B cell (primary cell): ENCODE data around the gene PLA2G6. TPM values are rescaled to one million over a fixed set of nuclear protein-coding genes. Genes with fewer than 3 reads are reported as not detected.

Experiments
- ATAC-seq: fragments of 200-7000 bp; cut with Tn5 transposase; one replicate; pipeline ENCODE4 v1.10.0; 2021; ENCODE audit warnings: low read depth, mild to moderate bottlenecking, moderate number of reproducible peaks, moderate library complexity
- CTCF ChIA-PET: fragments of 350-600 bp; sonication (Branson Sonifier 250); formaldehyde crosslinking; loops from one replicate; lab custom pipeline; 2021; ENCODE audit warnings: antibody characterized with exemption, inconsistent platforms; lab: Charles Lee
- POLR2A ChIA-PET: fragments of 350-600 bp; sonication (Branson Sonifier 250); formaldehyde crosslinking; loops from one replicate; lab custom pipeline; 2021; ENCODE audit warnings: antibody characterized with exemption; lab: Charles Lee
- DNase-seq: peaks from one replicate; pipeline ENCODE4 v3.0.0; 2013
- H2AFZ ChIP-seq: 2 replicates; pipeline ENCODE4 v1.6.1; 2012; ENCODE audit warnings: mild to moderate bottlenecking, low read depth, low read length; ENCODE audit not compliant: insufficient read depth, poor library complexity, severe bottlenecking
- H3K27ac ChIP-seq, 2 donors: 1 replicate in 1 of 2; 2 replicates in 1 of 2; pipeline ENCODE4 v1.5.1; 2012 to 2013; ENCODE audit warnings: low read length in 2 of 2, mild to moderate bottlenecking in 2 of 2, moderate library complexity in 1 of 2
- H3K27me3 ChIP-seq, 4 experiments: fragments of 200-600 bp in 1 of 4; sonication (generic) in 1 of 4; replicated peaks in 1 of 4; 1 replicate in 2 of 4; 2 replicates in 2 of 4; pipeline versions ENCODE4 v1.6.1 to v1.7.0; 2013 to 2016; ENCODE audit warnings: low read length in 3 of 4, mild to moderate bottlenecking in 2 of 4, mixed read lengths in 1 of 4, moderate library complexity in 1 of 4; ENCODE audit not compliant: insufficient read depth in 4 of 4, control insufficient read depth in 3 of 4; ENCODE audit errors: control extremely low read depth in 1 of 4
- H3K36me3 ChIP-seq, 2 experiments: replicated peaks in 1 of 2; 1 replicate in 1 of 2; 2 replicates in 1 of 2; pipeline versions ENCODE4 v1.6.1 to v1.7.1; 2013; ENCODE audit warnings: low read length in 1 of 2; ENCODE audit not compliant: insufficient read depth in 2 of 2, control insufficient read depth in 1 of 2; ENCODE audit errors: control extremely low read depth in 1 of 2, extremely low read depth in 1 of 2
- H3K4me1 ChIP-seq, 2 donors: fragments of 200-600 bp in 1 of 2; sonication (generic) in 1 of 2; 1 replicate in 1 of 2; 2 replicates in 1 of 2; pipeline versions ENCODE4 v1.5.1 to v1.6.1; 2013 to 2017; ENCODE audit warnings: low read length in 2 of 2; ENCODE audit not compliant: control insufficient read depth in 2 of 2, insufficient read depth in 2 of 2
- H3K4me2 ChIP-seq: replicated peaks from 2 replicates; pipeline ENCODE3; 2012; ENCODE audit warnings: mild to moderate bottlenecking, low read depth, low read length; ENCODE audit not compliant: poor library complexity, severe bottlenecking
- H3K4me3 ChIP-seq, 5 experiments: fragments of 200-600 bp in 1 of 5; sonication (generic) in 1 of 5; 1 replicate in 3 of 5; 2 replicates in 2 of 5; pipeline versions ENCODE4 v1.5.1 to v1.7.0; 2011 to 2016; ENCODE audit warnings: low read length in 4 of 5, mild to moderate bottlenecking in 4 of 5, low read depth in 2 of 5, control low read depth in 1 of 5, moderate library complexity in 1 of 5; ENCODE audit not compliant: insufficient read depth in 1 of 5; ENCODE audit errors: control extremely low read depth in 1 of 5, extremely low read depth in 1 of 5
- H3K79me2 ChIP-seq: fragments of 200-600 bp; sonication (generic); one replicate; pipeline ENCODE4 v1.6.0; 2016; ENCODE audit warnings: low read length; ENCODE audit not compliant: control insufficient read depth, insufficient read depth
- H3K9ac ChIP-seq: fragments of 200-600 bp; sonication (generic); 2 replicates; pipeline ENCODE4 v1.6.1; 2017; ENCODE audit warnings: mild to moderate bottlenecking, low read length, moderate library complexity
- H3K9me3 ChIP-seq, 3 donors: one replicate each; pipeline versions ENCODE4 v1.6.1 to v1.7.1; 2013; ENCODE audit warnings: low read length in 2 of 3; ENCODE audit not compliant: control insufficient read depth in 2 of 3, insufficient read depth in 1 of 3; ENCODE audit errors: control extremely low read depth in 1 of 3
- H4K20me1 ChIP-seq: 2 replicates; pipeline ENCODE4 v1.6.0; 2012; ENCODE audit warnings: mild to moderate bottlenecking, low read length; ENCODE audit not compliant: insufficient read depth, control insufficient read depth, poor library complexity, severe bottlenecking
- H3K27ac Mint-ChIP-seq: one replicate; pipeline ENCODE4 v1.8.0; 2021; ENCODE audit warnings: mixed read lengths
- H3K27me3 Mint-ChIP-seq: one replicate; pipeline ENCODE4 v1.8.0; 2021; ENCODE audit warnings: mixed read lengths
- H3K4me1 Mint-ChIP-seq: one replicate; pipeline ENCODE4 v1.8.0; 2021; ENCODE audit warnings: mixed read lengths
- H3K4me3 Mint-ChIP-seq: one replicate; pipeline ENCODE4 v1.8.0; 2021; ENCODE audit warnings: mixed read lengths
- H3K9me3 Mint-ChIP-seq: one replicate; pipeline ENCODE4 v1.8.0; 2022; ENCODE audit warnings: mixed read lengths; ENCODE audit not compliant: insufficient read depth
- CTCF ChIP-seq: fragments of 200-600 bp; IDR thresholded peaks from one replicate; pipeline ENCODE4 v1.8.0; 2022; ENCODE audit warnings: antibody characterized with exemption, mild to moderate bottlenecking
- EZH2 ChIP-seq: IDR thresholded peaks from 2 replicates; pipeline ENCODE4 v1.6.1; 2012; ENCODE audit warnings: borderline replicate concordance, low read depth, mild to moderate bottlenecking, moderate library complexity, low read length; ENCODE audit not compliant: insufficient read depth, poor library complexity, severe bottlenecking
- WGBS: methylation state at CpG from one replicate; pipeline ENCODE4 v1.1.5; 2013; ENCODE audit warnings: missing lambda C conversion rate; ENCODE audit not compliant: insufficient coverage; 5-methylcytosine and 5-hydroxymethylcytosine counted together
- intact Hi-C: fragments of 100-400 bp; cut with micrococcal nuclease; formaldehyde crosslinking; loops from one replicate; pipeline ENCODE4 v1.10.0; 2022
- polyA plus RNA-seq: library from polyadenylated mRNA; depleted of rRNA; stranded (reverse); fragments of >200 nt; gene quantifications from 2 replicates; pipeline ENCODE4 v1.2.3, GENCODE V29; 2012
- total RNA-seq, 2 donors: library from RNA; stranded (reverse); fragments of 120-200 nt in 1 of 2; gene quantifications; 1 replicate in 1 of 2; 2 replicates in 1 of 2; pipeline versions ENCODE4 v1.2.3 to v1.2.4, GENCODE V29; 2013 to 2022

The PLA2G6 gene
- total and polyA plus RNA-seq, 2 donors (not counting 1 experiment from before 2014, with no cell fraction given) = 125 to 148 TPM

- H3K4me1 Mint-ChIP-seq = peaks cover 9% of the 10 kb centered on the region
- Histone ChIP-seq H3K9me3 (no peaks in the 10 kb centered on the region), H2AFZ (no peak overlapping the region), H3K36me3 (peaks cover 0 to 22% of the 10 kb centered on the region in 2 experiments), H3K4me2 (no peak overlapping the region), H3K4me1 (peaks cover 5 to 6% of the 10 kb centered on the region in 2 donors), H4K20me1 (no peaks in the 10 kb centered on the region), H3K27ac (no peak overlapping the region), H3K79me2 (no peaks in the 10 kb centered on the region), H3K4me3 (no peak overlapping the region), H3K27me3 (no peaks in the 10 kb centered on the region), H3K9ac (no peak overlapping the region)
- no peak overlapping the region for H3K27ac Mint-ChIP-seq
- H3K4me3 Mint-ChIP-seq = no peak overlapping the region
- no peaks in the 10 kb centered on the region for H3K27me3 Mint-ChIP-seq
- no peak for ATAC-seq
- 98% methylated on average over 5 of the region's 5 CpGs for WGBS
- POLR2A ChIA-PET = no interaction called here
- no peaks in the 10 kb centered on the region for H3K9me3 Mint-ChIP-seq
- intact Hi-C loops = no loop called here
- DNase-seq = no peak
- CTCF ChIA-PET = no interaction called here
- TF ChIP-seq EZH2 (no peak), CTCF (no peak)
Measured at GRCh38 chr22:38144025-38144405, 37.6 kb downstream of the PLA2G6 start.

GRCh38 chr22:38142606-38143005, 39.0 kb downstream of the PLA2G6 start:
- intact Hi-C loops = no loop called here
- H3K4me2 ChIP-seq = no peak overlapping the region
- H3K9me3 Mint-ChIP-seq = no peaks in the 10 kb centered on the region

More at GRCh38 chr22:38142606-38143005, 39.0 kb downstream of the PLA2G6 start:
- Histone ChIP-seq H3K27ac (no peak overlapping the region), H3K27me3 (no peaks in the 10 kb centered on the region), H2AFZ (no peak overlapping the region), H3K36me3 (peaks cover 0 to 28% of the 10 kb centered on the region in 2 experiments), H3K4me3 (no peak overlapping the region), H3K9me3 (no peaks in the 10 kb centered on the region), H4K20me1 (no peaks in the 10 kb centered on the region), H3K4me1 (peaks cover under 1 to 1% of the 10 kb centered on the region in 2 donors), H3K9ac (no peak overlapping the region), H3K79me2 (no peaks in the 10 kb centered on the region)
- CTCF ChIA-PET = interaction anchor here (1.1 kb wide), 1 partner anchor 90 kb away, joined by 3 read pairs; no protein-coding TSS in a partner anchor
- Mint-ChIP-seq H3K27me3 (no peaks in the 10 kb centered on the region), H3K27ac (no peak overlapping the region), H3K4me3 (no peak overlapping the region), H3K4me1 (peaks cover 2% of the 10 kb centered on the region)
- ATAC-seq = no peak
- DNase-seq = no peak
- TF ChIP-seq CTCF = no peak
- TF ChIP-seq EZH2 = no peak
- POLR2A ChIA-PET = interaction anchor here (0.7 kb wide), 1 partner anchor 451 kb away, joined by 3 read pairs; no protein-coding TSS in a partner anchor
- 96% methylated on average over 5 of the region's 5 CpGs for WGBS
